Memory B cell (primary cell): ENCODE measurements around the gene OR2B2.
A peak's percentile ranks its signal among the peaks of the same experiment; 100 is the strongest.
"Not testable (repeated sequence)": the region's sequence is repeated elsewhere in the genome, so short reads cannot be mapped to it uniquely, and the experiment has no call there.

ENCODE experiments used
- ATAC-seq: fragments of 150-1000 bp; cut with Tn5 transposase; 2 replicates; pipeline ENCODE4 v1.10.0; 2021; ENCODE audit warnings: low read depth, mild to moderate bottlenecking, moderate library complexity
- DNase-seq, 2 donors: peaks; one replicate each; pipeline ENCODE4 v3.0.0; 2022; ENCODE audit warnings: low spot score in 2 of 2
- H3K27ac Mint-ChIP-seq: one replicate; pipeline ENCODE4 v1.8.0; 2022; ENCODE audit warnings: mild to moderate bottlenecking, moderate library complexity, mixed read lengths
- H3K27me3 Mint-ChIP-seq: one replicate; pipeline ENCODE4 v1.8.0; 2022; ENCODE audit warnings: mixed read lengths
- H3K36me3 Mint-ChIP-seq: one replicate; pipeline ENCODE4 v1.8.0; 2022; ENCODE audit warnings: mild to moderate bottlenecking, mixed read lengths
- H3K4me1 Mint-ChIP-seq: one replicate; pipeline ENCODE4 v1.8.0; 2022; ENCODE audit warnings: mixed read lengths
- H3K4me3 Mint-ChIP-seq: one replicate; pipeline ENCODE4 v1.8.0; 2022; ENCODE audit warnings: mild to moderate bottlenecking, moderate library complexity, mixed read lengths
- H3K9me3 Mint-ChIP-seq: one replicate; pipeline ENCODE4 v1.8.0; 2022; ENCODE audit warnings: mixed read lengths

Gene OR2B2

GRCh38 chr6:27901801-27902200 is 10.4 kb downstream of the OR2B2 start:
- Mint-ChIP-seq H3K4me1 (peaks cover 5% of the 10 kb centered on the region), H3K4me3 (peak overlapping the region; percentile 14)

GRCh38 chr6:27900197-27900596 is 12.0 kb downstream of the OR2B2 start:
- H3K4me1 Mint-ChIP-seq, H3K27ac Mint-ChIP-seq, H3K27me3 Mint-ChIP-seq, H3K9me3 Mint-ChIP-seq, ATAC-seq, H3K4me3 Mint-ChIP-seq, DNase-seq, H3K36me3 Mint-ChIP-seq: not testable (repeated sequence)

More at GRCh38 chr6:27901801-27902200, 10.4 kb downstream of the OR2B2 start:
- no peaks in the 10 kb centered on the region for H3K9me3 Mint-ChIP-seq
- DNase-seq (no peak), ATAC-seq (no peak)
- peak overlapping the region; percentile 99 for H3K27ac Mint-ChIP-seq
- H3K36me3 Mint-ChIP-seq: no peaks in the 10 kb centered on the region
- H3K27me3 Mint-ChIP-seq: no peaks in the 10 kb centered on the region

GRCh38 chr6:27899543-27899942 is 12.7 kb downstream of the OR2B2 start:
- H3K4me3 Mint-ChIP-seq: no peak overlapping the region
- no peaks in the 10 kb centered on the region for H3K36me3 Mint-ChIP-seq
- peaks cover 5% of the 10 kb centered on the region for H3K4me1 Mint-ChIP-seq
- no peak for ATAC-seq
- DNase-seq: no peak
- no peaks in the 10 kb centered on the region for H3K9me3 Mint-ChIP-seq
- no peak overlapping the region for H3K27ac Mint-ChIP-seq
- no peaks in the 10 kb centered on the region for H3K27me3 Mint-ChIP-seq

- H3K4me1 Mint-ChIP-seq: peaks cover 8% of the 10 kb centered on the region
- ATAC-seq (no peak), DNase-seq (no peak)
- H3K36me3 Mint-ChIP-seq: no peaks in the 10 kb centered on the region
- H3K27me3 Mint-ChIP-seq: no peaks in the 10 kb centered on the region
- no peaks in the 10 kb centered on the region for H3K9me3 Mint-ChIP-seq
- no peak overlapping the region for H3K4me3 Mint-ChIP-seq
- no peak overlapping the region for H3K27ac Mint-ChIP-seq
Measured at GRCh38 chr6:27897580-27898206, 14.5 kb downstream of the OR2B2 start.

DNA sequence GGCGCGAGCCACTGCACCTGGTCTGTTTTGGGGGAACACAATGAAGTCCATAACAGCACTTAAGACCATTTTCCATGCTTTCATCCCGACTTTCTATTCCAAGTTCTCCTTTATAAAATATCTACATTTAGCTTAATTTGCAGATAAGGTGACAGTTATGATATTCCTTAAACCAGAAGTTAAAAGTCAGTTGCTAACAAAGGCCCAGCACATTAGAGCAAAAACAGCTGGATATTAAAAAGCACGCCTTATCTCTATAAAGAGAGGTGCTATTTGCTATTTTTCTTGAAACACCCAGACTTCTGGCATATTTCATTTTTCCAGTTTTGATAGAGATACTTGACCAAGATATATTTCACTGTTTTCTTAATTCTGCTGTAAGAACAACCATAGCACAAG is 15.8 kb downstream of the OR2B2 start:
- H3K36me3 Mint-ChIP-seq: no peaks in the 10 kb centered on the region
- no peaks in the 10 kb centered on the region for H3K27me3 Mint-ChIP-seq
- peaks cover 2% of the 10 kb centered on the region for H3K9me3 Mint-ChIP-seq
- DNase-seq (no peak), ATAC-seq (no peak)
- H3K27ac Mint-ChIP-seq: no peak overlapping the region
- peaks cover 13% of the 10 kb centered on the region for H3K4me1 Mint-ChIP-seq
- H3K4me3 Mint-ChIP-seq: no peak overlapping the region

- Mint-ChIP-seq H3K9me3 (peaks cover 2% of the 10 kb centered on the region), H3K27me3 (no peaks in the 10 kb centered on the region), H3K36me3 (no peaks in the 10 kb centered on the region), H3K27ac (no peak overlapping the region), H3K4me3 (no peak overlapping the region), H3K4me1 (peaks cover 14% of the 10 kb centered on the region)
- DNase-seq (peak; percentile 61 to 71), ATAC-seq (peak; percentile 28)
Measured at GRCh38 chr6:27894839-27895762, 17.1 kb downstream of the OR2B2 start.

- DNase-seq: peak; percentile 63 to 68
- H3K4me3 Mint-ChIP-seq: no peak overlapping the region
- H3K9me3 Mint-ChIP-seq: peaks cover 4% of the 10 kb centered on the region
- H3K27me3 Mint-ChIP-seq: no peaks in the 10 kb centered on the region
- no peaks in the 10 kb centered on the region for H3K36me3 Mint-ChIP-seq
- peaks cover 20% of the 10 kb centered on the region for H3K4me1 Mint-ChIP-seq
- ATAC-seq: peak; percentile 9
- no peak overlapping the region for H3K27ac Mint-ChIP-seq
Measured at GRCh38 chr6:27893836-27894807, 18.1 kb downstream of the OR2B2 start.

- Mint-ChIP-seq H3K27ac (no peak overlapping the region), H3K9me3 (peaks cover 4% of the 10 kb centered on the region), H3K36me3 (no peaks in the 10 kb centered on the region), H3K27me3 (no peaks in the 10 kb centered on the region), H3K4me3 (no peak overlapping the region), H3K4me1 (peaks cover 20% of the 10 kb centered on the region)
- DNase-seq (peak; percentile 70 to 89), ATAC-seq (peak; percentile 69)
Measured at GRCh38 chr6:27893059-27893835, 18.9 kb downstream of the OR2B2 start.

DNA sequence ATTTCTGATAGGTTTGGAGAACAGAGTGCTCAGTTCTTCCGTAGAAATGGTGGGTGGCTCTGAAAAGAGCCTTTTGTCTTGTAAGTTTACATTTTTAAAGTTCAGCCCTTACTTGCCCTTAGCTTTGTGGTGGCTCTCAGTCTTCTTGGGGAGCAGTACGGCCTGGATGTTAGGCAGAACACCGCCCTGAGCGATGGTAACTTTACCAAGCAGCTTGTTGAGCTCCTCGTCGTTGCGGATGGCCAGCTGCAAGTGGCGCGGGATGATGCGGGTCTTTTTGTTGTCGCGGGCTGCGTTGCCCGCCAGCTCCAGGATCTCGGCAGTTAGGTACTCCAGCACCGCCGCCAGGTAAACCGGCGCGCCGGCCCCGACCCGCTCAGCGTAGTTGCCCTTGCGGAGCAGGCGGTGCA is 19.5 kb downstream of the OR2B2 start:
- Mint-ChIP-seq H3K36me3 (no peaks in the 10 kb centered on the region), H3K4me1 (peaks cover 20% of the 10 kb centered on the region), H3K4me3 (no peak overlapping the region), H3K27me3 (no peaks in the 10 kb centered on the region), H3K9me3 (peaks cover 4% of the 10 kb centered on the region), H3K27ac (no peak overlapping the region)
- DNase-seq: peak in 1 of 2 donors; percentile 90
- ATAC-seq: no peak

- Mint-ChIP-seq H3K4me3 (peak overlapping the region; percentile 65), H3K36me3 (no peaks in the 10 kb centered on the region), H3K27ac (no peak overlapping the region), H3K4me1 (peaks cover 20% of the 10 kb centered on the region), H3K9me3 (peaks cover 4% of the 10 kb centered on the region), H3K27me3 (no peaks in the 10 kb centered on the region)
- ATAC-seq (no peak), DNase-seq (no peak)
Measured at GRCh38 chr6:27891320-27891875, 20.8 kb downstream of the OR2B2 start.

DNA sequence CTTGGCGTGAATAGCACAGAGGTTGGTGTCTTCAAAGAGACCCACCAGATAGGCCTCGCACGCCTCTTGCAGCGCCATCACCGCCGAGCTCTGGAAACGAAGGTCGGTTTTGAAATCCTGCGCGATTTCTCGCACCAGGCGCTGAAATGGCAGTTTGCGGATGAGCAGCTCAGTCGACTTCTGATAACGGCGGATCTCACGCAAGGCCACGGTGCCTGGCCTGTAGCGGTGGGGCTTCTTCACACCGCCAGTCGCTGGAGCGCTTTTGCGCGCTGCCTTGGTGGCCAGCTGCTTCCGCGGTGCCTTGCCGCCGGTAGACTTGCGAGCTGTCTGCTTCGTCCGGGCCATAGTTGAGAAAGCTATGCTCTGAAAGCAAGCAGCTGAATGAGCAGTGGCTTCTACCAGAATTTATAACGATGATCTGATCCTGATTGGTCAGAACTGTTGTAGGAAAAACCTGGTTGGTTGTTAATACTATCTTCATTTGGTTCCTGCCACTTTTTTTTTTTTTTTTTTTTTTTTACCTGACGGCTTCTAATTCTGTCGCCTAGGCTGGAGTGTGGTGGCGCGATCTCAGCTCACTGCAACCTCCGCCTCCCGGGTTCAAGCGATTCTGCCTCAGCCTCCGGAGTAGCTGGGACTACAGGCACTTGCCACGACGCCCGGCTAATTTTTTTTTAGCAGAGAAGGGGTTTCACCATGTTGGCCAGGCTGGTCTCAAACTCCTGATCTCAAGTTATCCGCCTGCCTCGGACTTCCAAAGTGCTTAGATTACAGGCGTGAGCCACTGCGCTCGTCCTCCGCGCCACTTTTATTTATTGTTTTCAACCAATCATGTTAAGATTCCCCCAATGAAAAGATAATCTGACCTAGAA is 21.5 kb downstream of the OR2B2 start:
- Mint-ChIP-seq H3K9me3 (peaks cover 4% of the 10 kb centered on the region), H3K36me3 (no peaks in the 10 kb centered on the region), H3K27ac (no peak overlapping the region), H3K27me3 (no peaks in the 10 kb centered on the region), H3K4me3 (peak overlapping the region; percentile 75), H3K4me1 (peaks cover 20% of the 10 kb centered on the region)
- ATAC-seq (peak; percentile 48), DNase-seq (peak; percentile 71 to 77)
